Measurements from ENCODE around the gene ANKLE1. TPM values are rescaled to one million over a fixed set of nuclear protein-coding genes. Genes with fewer than 3 reads are reported as not detected.
A peak's percentile ranks its signal among the peaks of the same experiment; 100 is the strongest.

ANKLE1 gene
- total and polyA plus RNA-seq, 10 of the 15 experiments (the other 5 are each of a cell fraction or from before 2014, with no cell fraction given): 2.2 to 17.9 (median 10.9) TPM

GRCh38 chr19:17302391-17303166 is 20.9 kb downstream of the ANKLE1 start:
- Histone ChIP-seq H3K27me3 (replicated peaks in 1 of 2; ENCODE audit: control insufficient read depth in 2 of 2, insufficient read depth in 2 of 2, low read length in 1 of 2) (no peaks in the 10 kb centered on the region), H3K79me2 (ENCODE audit: control insufficient read depth, insufficient read depth, low read length) (peaks cover 11% of the 10 kb centered on the region), H3K36me3 (ENCODE audit: control insufficient read depth in 2 of 2, insufficient read depth in 2 of 2, low read length in 1 of 2) (no peaks in the 10 kb centered on the region), H3K4me3 (peak overlapping the region; percentile 96), H2AFZ (ENCODE audit: control insufficient read depth, low read depth, low read length) (peak overlapping the region; percentile 70), H3K4me2 (ENCODE audit: control insufficient read depth, insufficient read depth) (peak overlapping the region; percentile 97), H4K20me1 (ENCODE audit: control insufficient read depth, insufficient read depth) (no peaks in the 10 kb centered on the region), H3K9me3 (replicated peaks; ENCODE audit: control insufficient read depth, insufficient read depth, low read length) (no peaks in the 10 kb centered on the region; the same call in 2 of the 3 replicates), H3K4me1 (ENCODE audit: control insufficient read depth, insufficient read depth, low read length) (peaks cover 16% of the 10 kb centered on the region), H3K9ac (ENCODE audit: control insufficient read depth, insufficient read depth, low read length) (peak overlapping the region; percentile 73), H3K27ac (ENCODE audit: control insufficient read depth, insufficient read depth) (peak overlapping the region; percentile 69)
- TF ChIP-seq RAD51 (IDR thresholded peaks at IDR 0.05): no peak
- TF ChIP-seq EGR1 (IDR thresholded peaks at IDR 0.05; ENCODE audit: borderline replicate concordance in 1 of 2, low read depth in 2 of 2, low read length in 2 of 2): peak in 1 of 2 experiments; percentile 27; a peak in 1 of 3 replicates
- TF ChIP-seq BMI1 (IDR thresholded peaks at IDR 0.05; ENCODE audit: borderline replicate concordance): peak; percentile 33; the same call in 1 of the 2 replicates
- ChIA-PET RAD21 (ENCODE audit: unreplicated experiment) (interaction anchor here (0.7 to 1.1 kb wide), 5 partner anchors 8 to 86 kb away, joined by 3 to 7 read pairs (median 3); partner anchors contain the start of gene BABAM1), SMC1A (ENCODE audit: uncharacterized antibody, unreplicated experiment) (interaction anchor here (1.0 to 1.7 kb wide), 4 partner anchors 9 to 228 kb away, joined by 3 to 4 read pairs (median 3); partner anchors contain the start of gene BABAM1), POLR2A (interaction anchor here (1.3 to 2.9 kb wide), 2 partner anchors 33 to 103 kb away, joined by 5 to 12 read pairs; partner anchors contain the start of genes ANO8 and BST2), CTCF (interaction anchor here (0.6 to 5.0 kb wide), 2 partner anchors 9 to 86 kb away, joined by 3 to 43 read pairs; no protein-coding TSS in a partner anchor)
- intact Hi-C loops (cut with micrococcal nuclease; ENCODE audit: unreplicated experiment) (loop anchor here (10.0 kb wide), 1 partner anchor 408 kb away; no protein-coding TSS in a partner anchor), in situ Hi-C loops (cut with MboI) (no loop called here)
- 18% methylated on average over 23 of the region's 29 CpGs for WGBS (ENCODE audit: insufficient coverage, insufficient replicate concordance, low lambda C conversion rate, missing lambda C conversion rate)
- no peak; the same call in 2 of the 3 replicates for ATAC-seq
- BruUV-seq (replicated peaks): no TSS peak
- no peak for DNase-seq (ENCODE audit: low read depth, low spot score)
- no peak for FAIRE-seq

Measured in GM12878 (cell line).